Measurements from ENCODE around the gene ITPR2. TPM values are rescaled to one million over a fixed set of nuclear protein-coding genes. Genes with fewer than 3 reads are reported as not detected.

Gene ITPR2
- polyA plus RNA-seq, 1 donor, result 12.5 TPM

GRCh38 chr12:26701604-26702215 lies 131.3 kb downstream of the ITPR2 start:
- H3K27me3 ChIP-seq (ENCODE audit: control insufficient read depth, insufficient read depth, low read length), result no peaks in the 10 kb centered on the region
- WGBS (ENCODE audit: insufficient coverage, low lambda C conversion rate), result no CpG with 5 or more reads among the region's 1 CpG
- no peak overlapping the region for H3K4me3 ChIP-seq (ENCODE audit: low read length)
- H3K27ac ChIP-seq (ENCODE audit: low read length), result no peak overlapping the region
- no peaks in the 10 kb centered on the region for H3K36me3 ChIP-seq (ENCODE audit: control insufficient read depth, insufficient read depth, low read length)
- H3K9me3 ChIP-seq (ENCODE audit: control insufficient read depth, low read depth, low read length), result no peaks in the 10 kb centered on the region
- peaks cover 4% of the 10 kb centered on the region for H3K4me1 ChIP-seq (ENCODE audit: control insufficient read depth, insufficient read depth, low read length)
- DNase-seq, result peak in 1 of 2 donors; percentile 4

- WGBS (ENCODE audit: insufficient coverage, low lambda C conversion rate), result no CpG with 5 or more reads among the region's 4 CpGs
- Histone ChIP-seq H3K27ac (ENCODE audit: low read length) (no peak overlapping the region), H3K4me1 (ENCODE audit: control insufficient read depth, insufficient read depth, low read length) (peaks cover 4% of the 10 kb centered on the region), H3K4me3 (ENCODE audit: low read length) (no peak overlapping the region), H3K27me3 (ENCODE audit: control insufficient read depth, insufficient read depth, low read length) (no peaks in the 10 kb centered on the region), H3K9me3 (ENCODE audit: control insufficient read depth, low read depth, low read length) (no peaks in the 10 kb centered on the region), H3K36me3 (ENCODE audit: control insufficient read depth, insufficient read depth, low read length) (no peaks in the 10 kb centered on the region)
- DNase-seq, result no peak
Measured at GRCh38 chr12:26700430-26700829, 132.6 kb downstream of the ITPR2 start.

GRCh38 chr12:26699237-26699636 lies 133.8 kb downstream of the ITPR2 start:
- Histone ChIP-seq H3K9me3 (ENCODE audit: control insufficient read depth, low read depth, low read length) (no peaks in the 10 kb centered on the region), H3K4me1 (ENCODE audit: control insufficient read depth, insufficient read depth, low read length) (no peaks in the 10 kb centered on the region), H3K4me3 (ENCODE audit: low read length) (no peak overlapping the region), H3K36me3 (ENCODE audit: control insufficient read depth, insufficient read depth, low read length) (no peaks in the 10 kb centered on the region), H3K27ac (ENCODE audit: low read length) (no peak overlapping the region), H3K27me3 (ENCODE audit: control insufficient read depth, insufficient read depth, low read length) (no peaks in the 10 kb centered on the region)
- no CpG with 5 or more reads among the region's 2 CpGs for WGBS (ENCODE audit: insufficient coverage, low lambda C conversion rate)
- no peak for DNase-seq

GRCh38 chr12:26698186-26698585 lies 134.8 kb downstream of the ITPR2 start:
- Histone ChIP-seq H3K4me3 (ENCODE audit: low read length) (no peak overlapping the region), H3K36me3 (ENCODE audit: control insufficient read depth, insufficient read depth, low read length) (no peaks in the 10 kb centered on the region), H3K4me1 (ENCODE audit: control insufficient read depth, insufficient read depth, low read length) (no peaks in the 10 kb centered on the region), H3K9me3 (ENCODE audit: control insufficient read depth, low read depth, low read length) (no peaks in the 10 kb centered on the region), H3K27me3 (ENCODE audit: control insufficient read depth, insufficient read depth, low read length) (no peaks in the 10 kb centered on the region), H3K27ac (ENCODE audit: low read length) (no peak overlapping the region)
- WGBS (ENCODE audit: insufficient coverage, low lambda C conversion rate), result 100% methylated on average over 1 of the region's 4 CpGs
- DNase-seq, result no peak

GRCh38 chr12:26697217-26697616 lies 135.8 kb downstream of the ITPR2 start:
- Histone ChIP-seq H3K4me1 (ENCODE audit: control insufficient read depth, insufficient read depth, low read length) (no peaks in the 10 kb centered on the region), H3K4me3 (ENCODE audit: low read length) (no peak overlapping the region), H3K27ac (ENCODE audit: low read length) (no peak overlapping the region), H3K9me3 (ENCODE audit: control insufficient read depth, low read depth, low read length) (no peaks in the 10 kb centered on the region), H3K27me3 (ENCODE audit: control insufficient read depth, insufficient read depth, low read length) (no peaks in the 10 kb centered on the region), H3K36me3 (ENCODE audit: control insufficient read depth, insufficient read depth, low read length) (no peaks in the 10 kb centered on the region)
- WGBS (ENCODE audit: insufficient coverage, low lambda C conversion rate), result 83% methylated on average over 1 of the region's 3 CpGs
- DNase-seq, result no peak

GRCh38 chr12:26696613-26697092 lies 136.3 kb downstream of the ITPR2 start:
- 50% methylated on average over 2 of the region's 7 CpGs for WGBS (ENCODE audit: insufficient coverage, low lambda C conversion rate)
- no peak for DNase-seq
- H3K36me3 ChIP-seq (ENCODE audit: control insufficient read depth, insufficient read depth, low read length), result no peaks in the 10 kb centered on the region

GRCh38 chr12:26696048-26696612 lies 136.9 kb downstream of the ITPR2 start:
- no peaks in the 10 kb centered on the region for H3K9me3 ChIP-seq (ENCODE audit: control insufficient read depth, low read depth, low read length)

More at GRCh38 chr12:26696613-26697092, 136.3 kb downstream of the ITPR2 start:
- Histone ChIP-seq H3K9me3 (ENCODE audit: control insufficient read depth, low read depth, low read length) (no peaks in the 10 kb centered on the region), H3K4me3 (ENCODE audit: low read length) (no peak overlapping the region), H3K4me1 (ENCODE audit: control insufficient read depth, insufficient read depth, low read length) (no peaks in the 10 kb centered on the region), H3K27me3 (ENCODE audit: control insufficient read depth, insufficient read depth, low read length) (no peaks in the 10 kb centered on the region), H3K27ac (ENCODE audit: low read length) (no peak overlapping the region)

GRCh38 chr12:26694402-26694801 lies 138.6 kb downstream of the ITPR2 start:
- Histone ChIP-seq H3K36me3 (ENCODE audit: control insufficient read depth, insufficient read depth, low read length) (no peaks in the 10 kb centered on the region), H3K4me3 (ENCODE audit: low read length) (no peak overlapping the region), H3K9me3 (ENCODE audit: control insufficient read depth, low read depth, low read length) (no peaks in the 10 kb centered on the region), H3K4me1 (ENCODE audit: control insufficient read depth, insufficient read depth, low read length) (no peaks in the 10 kb centered on the region), H3K27ac (ENCODE audit: low read length) (no peak overlapping the region), H3K27me3 (ENCODE audit: control insufficient read depth, insufficient read depth, low read length) (no peaks in the 10 kb centered on the region)
- no peak for DNase-seq
- 90% methylated on average over 2 of the region's 2 CpGs for WGBS (ENCODE audit: insufficient coverage, low lambda C conversion rate)

More at GRCh38 chr12:26696048-26696612, 136.9 kb downstream of the ITPR2 start:
- DNase-seq, result no peak
- WGBS (ENCODE audit: insufficient coverage, low lambda C conversion rate), result 85% methylated on average over 2 of the region's 3 CpGs
- H3K36me3 ChIP-seq (ENCODE audit: control insufficient read depth, insufficient read depth, low read length), result no peaks in the 10 kb centered on the region
- H3K4me1 ChIP-seq (ENCODE audit: control insufficient read depth, insufficient read depth, low read length), result no peaks in the 10 kb centered on the region
- H3K27ac ChIP-seq (ENCODE audit: low read length), result no peak overlapping the region
- H3K4me3 ChIP-seq (ENCODE audit: low read length), result no peak overlapping the region
- H3K27me3 ChIP-seq (ENCODE audit: control insufficient read depth, insufficient read depth, low read length), result no peaks in the 10 kb centered on the region

- H3K4me3 ChIP-seq (ENCODE audit: low read length), result no peak overlapping the region
- no peaks in the 10 kb centered on the region for H3K27me3 ChIP-seq (ENCODE audit: control insufficient read depth, insufficient read depth, low read length)
- 92% methylated on average over 2 of the region's 4 CpGs for WGBS (ENCODE audit: insufficient coverage, low lambda C conversion rate)
- no peaks in the 10 kb centered on the region for H3K36me3 ChIP-seq (ENCODE audit: control insufficient read depth, insufficient read depth, low read length)
- no peaks in the 10 kb centered on the region for H3K9me3 ChIP-seq (ENCODE audit: control insufficient read depth, low read depth, low read length)
- no peaks in the 10 kb centered on the region for H3K4me1 ChIP-seq (ENCODE audit: control insufficient read depth, insufficient read depth, low read length)
- no peak for DNase-seq
- no peak overlapping the region for H3K27ac ChIP-seq (ENCODE audit: low read length)
Measured at GRCh38 chr12:26692407-26692806, 140.6 kb downstream of the ITPR2 start.

- Histone ChIP-seq H3K4me1 (ENCODE audit: control insufficient read depth, insufficient read depth, low read length) (no peaks in the 10 kb centered on the region), H3K27ac (ENCODE audit: low read length) (no peak overlapping the region), H3K36me3 (ENCODE audit: control insufficient read depth, insufficient read depth, low read length) (no peaks in the 10 kb centered on the region), H3K27me3 (ENCODE audit: control insufficient read depth, insufficient read depth, low read length) (no peaks in the 10 kb centered on the region), H3K4me3 (ENCODE audit: low read length) (no peak overlapping the region), H3K9me3 (ENCODE audit: control insufficient read depth, low read depth, low read length) (no peaks in the 10 kb centered on the region)
- DNase-seq, result no peak
- 73% methylated on average over 3 of the region's 15 CpGs for WGBS (ENCODE audit: insufficient coverage, low lambda C conversion rate)
Measured at GRCh38 chr12:26691234-26691970, 141.6 kb downstream of the ITPR2 start.

Data from large intestine (tissue), 3 donors.